ENCODE measurements around the gene PSMD1.

The PSMD1 gene

DNA sequence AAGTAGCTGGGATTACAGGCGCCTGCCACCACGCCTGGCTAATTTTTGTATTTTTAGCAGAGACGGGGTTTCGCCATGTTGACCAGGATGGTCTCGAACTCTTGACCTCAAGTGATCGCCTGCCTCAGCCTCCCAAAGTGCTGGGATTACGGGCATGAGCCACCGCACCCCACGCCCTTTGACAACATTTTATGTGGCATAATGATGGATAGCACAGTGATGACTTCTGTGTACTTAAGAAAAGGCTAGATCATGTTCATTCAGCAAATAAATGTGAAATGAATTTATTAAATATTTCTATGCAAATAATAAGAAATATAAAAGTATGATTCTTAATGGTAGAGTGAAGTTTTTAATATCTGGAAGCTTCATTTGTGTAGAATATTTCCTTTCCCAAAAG lies 70.8 kb downstream of the PSMD1 start:
- H3K9me3 Mint-ChIP-seq, result no peaks in the 10 kb centered on the region
- H3K4me3 Mint-ChIP-seq, result no peak overlapping the region
- no peak for TF ChIP-seq CTCF (IDR thresholded peaks at IDR 0.05)
- no peak for DNase-seq
- H3K27me3 Mint-ChIP-seq (ENCODE audit: low read depth, poor library complexity), result no peaks in the 10 kb centered on the region
- H3K4me1 Mint-ChIP-seq, result peaks cover 61% of the 10 kb centered on the region
- H3K27ac Mint-ChIP-seq, result no peak overlapping the region
- peaks cover 9% of the 10 kb centered on the region for H3K36me3 Mint-ChIP-seq (ENCODE audit: low read depth)

DNA sequence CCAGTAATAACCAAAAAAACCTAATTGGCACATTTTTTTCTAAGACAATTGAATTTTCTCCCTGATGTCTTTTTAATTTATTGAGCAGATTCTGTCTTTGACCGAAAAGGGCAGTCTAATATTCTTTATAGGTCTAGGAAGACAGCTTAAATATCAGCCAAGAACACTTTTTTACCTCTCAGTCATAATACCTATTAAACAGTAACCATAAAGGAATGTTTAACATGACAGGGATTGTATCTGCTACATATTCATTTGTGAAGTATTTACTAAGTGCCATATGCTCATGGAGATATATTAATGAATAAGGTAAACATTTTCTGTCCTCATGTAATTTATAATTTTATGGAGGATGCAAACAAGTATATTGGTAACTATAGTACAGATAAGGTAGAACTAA lies 71.3 kb downstream of the PSMD1 start:
- Mint-ChIP-seq H3K4me1 (peaks cover 62% of the 10 kb centered on the region), H3K4me3 (no peak overlapping the region), H3K27me3 (ENCODE audit: low read depth, poor library complexity) (no peaks in the 10 kb centered on the region), H3K27ac (no peak overlapping the region), H3K36me3 (ENCODE audit: low read depth) (peaks cover 9% of the 10 kb centered on the region), H3K9me3 (no peaks in the 10 kb centered on the region)
- DNase-seq, result no peak
- no peak for TF ChIP-seq CTCF (IDR thresholded peaks at IDR 0.05)

- Mint-ChIP-seq H3K36me3 (ENCODE audit: low read depth) (peaks cover 9% of the 10 kb centered on the region), H3K9me3 (no peaks in the 10 kb centered on the region), H3K4me3 (no peak overlapping the region), H3K27ac (no peak overlapping the region), H3K27me3 (ENCODE audit: low read depth, poor library complexity) (no peaks in the 10 kb centered on the region), H3K4me1 (peaks cover 62% of the 10 kb centered on the region)
- no peak for DNase-seq
- no peak for TF ChIP-seq CTCF (IDR thresholded peaks at IDR 0.05)
These were observed 71.9 kb downstream of the PSMD1 start for GRCh38 chr2:231128541-231128940.

- Mint-ChIP-seq H3K9me3 (no peaks in the 10 kb centered on the region), H3K36me3 (ENCODE audit: low read depth) (peaks cover 9% of the 10 kb centered on the region), H3K27me3 (ENCODE audit: low read depth, poor library complexity) (no peaks in the 10 kb centered on the region), H3K27ac (peak overlapping the region; percentile 66), H3K4me3 (no peak overlapping the region), H3K4me1 (peaks cover 62% of the 10 kb centered on the region)
- DNase-seq, result no peak
- no peak for TF ChIP-seq CTCF (IDR thresholded peaks at IDR 0.05)
These were observed 72.5 kb downstream of the PSMD1 start for GRCh38 chr2:231129216-231129615.

DNA sequence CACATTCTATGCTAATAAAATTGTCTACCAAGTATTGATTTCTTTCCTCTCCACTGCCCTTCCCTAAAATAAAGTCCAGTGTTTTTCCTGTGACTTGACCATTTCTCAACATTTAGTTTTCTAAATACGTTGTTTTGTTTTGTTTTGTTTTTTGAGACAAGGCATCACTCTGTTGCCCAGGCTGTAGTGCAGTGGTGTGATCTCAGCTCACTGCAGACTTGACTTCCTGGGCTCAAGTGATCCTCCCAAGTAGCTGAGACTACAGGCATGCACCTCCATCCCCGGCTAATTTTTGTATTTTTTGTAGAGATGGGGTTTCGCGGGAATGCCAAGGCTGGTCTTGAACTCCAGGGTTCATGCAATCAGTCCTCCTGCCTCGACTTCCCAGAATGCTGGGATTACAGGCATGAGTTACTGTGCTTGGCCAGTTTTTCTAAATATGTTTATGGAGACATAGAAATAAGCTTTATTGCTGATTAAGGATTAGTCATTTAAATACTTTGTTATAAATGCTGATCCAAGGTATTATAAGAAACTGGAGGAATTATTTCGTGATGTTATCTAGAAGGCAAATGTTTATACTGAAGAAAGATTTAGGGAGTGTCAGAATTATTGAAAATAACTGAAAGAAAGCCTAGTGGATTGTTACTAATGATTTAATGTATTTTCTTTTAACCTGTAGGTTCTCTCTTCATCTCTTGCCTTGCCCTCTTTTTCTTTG lies 73.8 kb downstream of the PSMD1 start:
- DNase-seq, result no peak
- Mint-ChIP-seq H3K27ac (no peak overlapping the region), H3K4me3 (no peak overlapping the region), H3K36me3 (ENCODE audit: low read depth) (peaks cover 9% of the 10 kb centered on the region), H3K27me3 (ENCODE audit: low read depth, poor library complexity) (no peaks in the 10 kb centered on the region), H3K9me3 (no peaks in the 10 kb centered on the region), H3K4me1 (peaks cover 60% of the 10 kb centered on the region)
- TF ChIP-seq CTCF (IDR thresholded peaks at IDR 0.05), result no peak

GRCh38 chr2:231132129-231132528 lies 75.5 kb downstream of the PSMD1 start:
- Mint-ChIP-seq H3K36me3 (ENCODE audit: low read depth) (peaks cover under 1% of the 10 kb centered on the region), H3K4me1 (peaks cover 55% of the 10 kb centered on the region), H3K27me3 (ENCODE audit: low read depth, poor library complexity) (no peaks in the 10 kb centered on the region), H3K4me3 (no peak overlapping the region), H3K9me3 (no peaks in the 10 kb centered on the region), H3K27ac (no peak overlapping the region)
- no peak for TF ChIP-seq CTCF (IDR thresholded peaks at IDR 0.05)
- DNase-seq, result no peak

All from nephron progenitor cell (in vitro differentiated cells).